Ascending aorta (tissue), 2 donors: ENCODE measurements around the gene MAGI1. TPM values are rescaled to one million over a fixed set of nuclear protein-coding genes. Genes with fewer than 3 reads are reported as not detected.

Source experiments
- DNase-seq, 2 donors: peaks; one replicate each; pipeline ENCODE4 v3.0.0-alpha.2; 2019; ENCODE audit warnings: low spot score in 2 of 2
- H3K27ac ChIP-seq, 2 donors: fragments of 200-600 bp; sonication (generic); one replicate each; pipeline ENCODE4 v1.5.1; 2016 to 2017; ENCODE audit warnings: mild to moderate bottlenecking in 1 of 2
- H3K27me3 ChIP-seq: fragments of 200-600 bp; sonication (generic); one replicate; pipeline ENCODE4 v1.5.1; 2017
- H3K36me3 ChIP-seq, 2 donors: fragments of 200-600 bp; sonication (generic); one replicate each; pipeline ENCODE4 v1.5.1; 2016
- H3K4me1 ChIP-seq, 2 donors: fragments of 200-600 bp; sonication (generic); one replicate each; pipeline ENCODE4 v1.5.1; 2016 to 2017; ENCODE audit warnings: mild to moderate bottlenecking in 1 of 2
- H3K4me3 ChIP-seq, 2 donors: fragments of 200-600 bp; sonication (generic); one replicate each; pipeline ENCODE4 v1.5.1; 2016 to 2017; ENCODE audit warnings: mild to moderate bottlenecking in 1 of 2
- H3K9me3 ChIP-seq, 2 donors: fragments of 200-600 bp; sonication (generic); one replicate each; pipeline ENCODE4 v1.5.1; 2016
- CTCF ChIP-seq, 3 experiments: fragments of 200-600 bp in 2 of 3; fragments of 450-650 bp in 1 of 3; sonication (generic) in 2 of 3; IDR thresholded peaks; one replicate each; pipeline ENCODE4 v1.5.1; 2016 to 2019; ENCODE audit warnings: antibody characterized with exemption in 3 of 3, mild to moderate bottlenecking in 1 of 3, moderate library complexity in 1 of 3
- intact Hi-C: fragments of 100-400 bp; cut with DNase I; formaldehyde crosslinking; loops from one replicate; pipeline ENCODE4 v1.15.1; 2023
- total RNA-seq: library from RNA; depleted of rRNA; stranded (reverse); fragments of >200 nt; gene quantifications from one replicate; pipeline ENCODE4 v1.1.0, GENCODE V29; 2016

MAGI1 gene
- total RNA-seq, 1 donor from 2014 or later: 28.4 TPM

GRCh38 chr3:66010739-66011655 is 27.7 kb downstream of the MAGI1 start:
- H3K4me3 ChIP-seq: no peak overlapping the region
- H3K36me3 ChIP-seq: no peaks in the 10 kb centered on the region
- H3K4me1 ChIP-seq: peaks cover 0 to 5% of the 10 kb centered on the region in 2 donors
- H3K27ac ChIP-seq: no peak overlapping the region
- TF ChIP-seq CTCF (IDR thresholded peaks at IDR 0.05): no peak
- intact Hi-C loops: no loop called here
- DNase-seq: no peak
- H3K27me3 ChIP-seq: no peaks in the 10 kb centered on the region
- no peaks in the 10 kb centered on the region for H3K9me3 ChIP-seq

GRCh38 chr3:66010348-66010738 is 28.4 kb downstream of the MAGI1 start:
- no peak for TF ChIP-seq CTCF (IDR thresholded peaks at IDR 0.05)
- H3K27me3 ChIP-seq: no peaks in the 10 kb centered on the region
- peaks cover 0 to 5% of the 10 kb centered on the region in 2 donors for H3K4me1 ChIP-seq
- no peaks in the 10 kb centered on the region for H3K9me3 ChIP-seq
- H3K27ac ChIP-seq: no peak overlapping the region
- no peak overlapping the region for H3K4me3 ChIP-seq
- intact Hi-C loops: no loop called here
- no peaks in the 10 kb centered on the region for H3K36me3 ChIP-seq
- DNase-seq: no peak

- DNase-seq: no peak
- intact Hi-C loops: no loop called here
- H3K4me1 ChIP-seq: no peaks in the 10 kb centered on the region
- no peaks in the 10 kb centered on the region for H3K27me3 ChIP-seq
- no peaks in the 10 kb centered on the region for H3K36me3 ChIP-seq
- TF ChIP-seq CTCF (IDR thresholded peaks at IDR 0.05): no peak
- no peak overlapping the region for H3K4me3 ChIP-seq
- no peak overlapping the region for H3K27ac ChIP-seq
- no peaks in the 10 kb centered on the region for H3K9me3 ChIP-seq
Measured at GRCh38 chr3:66004244-66004643, 34.5 kb downstream of the MAGI1 start.

GRCh38 chr3:66001626-66002025 is 37.1 kb downstream of the MAGI1 start:
- peaks cover 0 to 4% of the 10 kb centered on the region in 2 donors for H3K4me1 ChIP-seq
- no peaks in the 10 kb centered on the region for H3K36me3 ChIP-seq
- no peaks in the 10 kb centered on the region for H3K27me3 ChIP-seq
- DNase-seq: no peak
- TF ChIP-seq CTCF (IDR thresholded peaks at IDR 0.05): no peak
- intact Hi-C loops: no loop called here
- H3K27ac ChIP-seq: no peak overlapping the region
- no peaks in the 10 kb centered on the region for H3K9me3 ChIP-seq
- H3K4me3 ChIP-seq: no peak overlapping the region

- TF ChIP-seq CTCF (IDR thresholded peaks at IDR 0.05): no peak
- DNase-seq: no peak
- Histone ChIP-seq H3K9me3 (no peaks in the 10 kb centered on the region), H3K27me3 (no peaks in the 10 kb centered on the region), H3K27ac (no peak overlapping the region), H3K4me3 (no peak overlapping the region), H3K4me1 (peaks cover 0 to 7% of the 10 kb centered on the region in 2 donors), H3K36me3 (no peaks in the 10 kb centered on the region)
- intact Hi-C loops: no loop called here
Measured at GRCh38 chr3:66000506-66000905, 38.2 kb downstream of the MAGI1 start.
